Renal cortex interstitium (tissue), 11 donors: ENCODE results near the gene VWA3B. TPM values are rescaled to one million over a fixed set of nuclear protein-coding genes. Genes with fewer than 3 reads are reported as not detected.
"Not testable (repeated sequence)": the region's sequence is repeated elsewhere in the genome, so short reads cannot be mapped to it uniquely, and the experiment has no call there.

Source experiments
- DNase-seq, 11 donors: peaks; one replicate each; pipeline ENCODE4 v3.0.0-alpha.2; 2013; ENCODE audit warnings: low read depth in 9 of 11, low spot score in 4 of 11; ENCODE audit errors: extremely low read depth in 1 of 11
- polyA plus RNA-seq, 3 donors: library from polyadenylated mRNA; unstranded; fragments of 120-200 nt; gene quantifications; one replicate each; pipeline ENCODE4 v1.2.1, GENCODE V29; 2013; ENCODE audit not compliant: insufficient read length in 3 of 3

The VWA3B gene
- polyA plus RNA-seq, 3 donors, result 0.26 to 1.1 (median 0.47) TPM

- DNase-seq, result no peak
Measured at GRCh38 chr2:98084869-98085238, 2.1 kb upstream of the VWA3B start.

DNA sequence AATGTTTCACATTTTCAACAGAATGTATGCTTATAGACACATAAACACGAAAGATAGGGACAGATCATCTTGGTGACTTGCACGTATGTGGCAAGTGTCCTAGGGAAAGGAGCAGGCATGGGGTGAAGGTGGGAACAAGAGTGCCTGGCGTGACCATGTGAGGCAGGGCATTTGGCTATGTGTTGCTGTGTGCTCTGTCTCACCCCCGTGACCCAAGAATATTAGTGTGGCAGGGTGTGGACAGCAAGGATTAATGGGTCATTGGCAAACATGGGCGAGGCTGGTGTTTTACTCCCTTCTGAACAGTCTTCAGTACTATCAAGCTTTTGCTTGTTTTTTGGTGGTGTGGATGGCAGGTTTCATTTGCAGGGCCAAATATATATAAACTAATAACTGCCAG, 1.3 kb upstream of the VWA3B start:
- no peak for DNase-seq

GRCh38 chr2:98087447-98088020, 567 bp downstream of the VWA3B start:
- DNase-seq, result peak in 1 of 11 donors; percentile 4

- no peak for DNase-seq
Measured at GRCh38 chr2:98088261-98088660, 1.3 kb downstream of the VWA3B start.

DNA sequence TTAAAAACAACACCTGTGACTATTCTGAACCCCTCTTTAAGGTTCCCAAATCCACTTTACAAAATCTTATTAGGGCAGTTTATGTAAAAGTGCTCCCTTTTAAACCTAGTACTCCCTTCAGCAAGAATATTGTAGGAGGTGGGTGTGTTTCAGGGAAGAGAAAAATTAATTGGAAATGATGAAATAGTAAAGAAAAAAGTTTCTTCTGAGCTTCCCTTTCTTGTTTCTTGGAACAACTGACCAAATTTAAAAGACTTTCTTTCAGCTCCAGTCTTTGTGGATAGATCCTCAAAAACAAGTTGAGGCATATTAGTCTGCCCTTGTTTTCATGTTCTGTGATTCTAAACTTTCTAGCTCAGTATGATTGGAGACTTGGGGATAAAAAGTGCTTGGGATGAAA, 3.0 kb downstream of the VWA3B start:
- DNase-seq, result no peak

GRCh38 chr2:98090951-98091350, 4.0 kb downstream of the VWA3B start:
- DNase-seq, result no peak

DNA sequence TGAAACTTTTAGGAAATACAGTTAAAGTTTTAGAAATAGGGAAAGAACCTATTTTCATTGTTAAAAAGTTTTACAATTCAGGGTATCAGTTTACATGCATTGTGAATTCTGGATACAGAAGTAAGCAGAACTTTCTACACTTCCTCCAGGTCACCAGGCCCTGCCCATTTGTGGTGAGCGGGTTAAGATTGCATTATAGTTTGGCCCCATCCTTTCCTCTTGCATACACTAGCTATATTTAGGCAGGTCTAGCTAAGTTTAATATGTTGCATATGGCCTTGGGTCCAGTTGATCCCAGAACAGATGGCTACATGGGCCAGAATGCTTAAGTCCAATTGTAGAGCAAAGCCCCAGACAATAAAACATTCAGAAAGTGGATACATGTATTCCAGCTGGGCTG, 4.8 kb downstream of the VWA3B start:
- DNase-seq, result no peak

GRCh38 chr2:98093146-98093545, 6.2 kb downstream of the VWA3B start:
- DNase-seq, result no peak

DNA sequence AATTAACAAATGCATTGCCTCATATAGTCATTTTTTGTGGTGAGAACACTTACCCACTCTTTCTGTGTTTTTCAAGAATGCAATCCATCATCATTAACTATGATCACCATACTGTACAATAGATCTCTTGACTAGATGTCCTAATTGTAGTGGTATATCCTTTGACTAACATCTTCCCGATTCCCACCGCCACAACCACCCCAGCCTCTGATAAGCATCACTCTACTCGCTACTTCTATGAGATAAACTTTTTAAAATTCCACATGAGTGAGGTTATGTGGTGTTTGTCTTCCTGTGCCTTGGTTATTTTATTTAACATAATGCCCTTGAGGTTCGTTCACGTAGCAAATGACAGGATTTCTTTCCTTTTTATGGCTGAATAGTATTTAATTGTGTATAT, 6.6 kb downstream of the VWA3B start:
- DNase-seq, result no peak

GRCh38 chr2:98099939-98100743, 13.2 kb downstream of the VWA3B start:
- no peak for DNase-seq

DNA sequence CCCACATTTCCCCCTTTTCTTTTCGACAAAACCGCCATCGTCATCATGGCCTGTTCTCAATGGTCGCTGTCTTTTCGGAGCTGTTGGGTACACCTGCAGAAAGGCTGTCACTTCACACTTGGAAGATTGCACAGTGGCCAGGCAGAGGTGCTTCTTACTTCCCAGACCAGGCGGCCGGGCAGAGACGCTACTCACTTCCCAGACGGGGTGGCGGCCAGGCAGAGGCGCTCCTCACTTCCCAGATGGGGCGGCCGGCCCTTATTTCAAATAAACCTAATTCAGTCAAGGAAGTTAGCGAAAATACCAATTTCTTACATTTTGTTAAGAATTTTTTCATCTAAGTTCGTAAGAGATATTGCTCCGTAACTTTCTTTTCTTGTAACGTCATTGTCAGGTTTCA, 15.3 kb downstream of the VWA3B start:
- not testable (repeated sequence) for DNase-seq

DNA sequence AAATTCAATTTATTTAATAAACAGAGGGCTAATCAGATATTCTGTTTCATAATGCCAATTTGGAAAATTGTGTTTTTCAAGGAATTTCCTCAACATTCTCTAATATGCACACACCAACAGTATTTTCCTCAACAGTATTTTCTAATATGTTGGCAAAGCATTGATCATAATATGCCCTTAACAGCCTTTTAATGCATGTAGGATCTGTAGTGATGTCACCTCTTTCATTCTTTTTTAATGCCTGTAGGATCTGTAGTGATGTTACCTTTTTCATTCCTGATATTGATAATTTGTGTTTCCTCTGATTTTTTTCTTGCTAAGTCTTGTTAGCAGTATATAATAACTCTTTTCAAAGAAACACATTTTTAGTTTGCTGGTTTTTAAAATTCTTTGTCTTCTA, 15.9 kb downstream of the VWA3B start:
- DNase-seq, result no peak

- no peak for DNase-seq
Measured at GRCh38 chr2:98108110-98108509, 21.1 kb downstream of the VWA3B start.

- DNase-seq, result no peak
Measured at GRCh38 chr2:98110741-98111140, 23.8 kb downstream of the VWA3B start.

GRCh38 chr2:98114643-98115330, 27.8 kb downstream of the VWA3B start:
- no peak for DNase-seq

- no peak for DNase-seq
Measured at GRCh38 chr2:98118161-98118560, 31.2 kb downstream of the VWA3B start.

DNA sequence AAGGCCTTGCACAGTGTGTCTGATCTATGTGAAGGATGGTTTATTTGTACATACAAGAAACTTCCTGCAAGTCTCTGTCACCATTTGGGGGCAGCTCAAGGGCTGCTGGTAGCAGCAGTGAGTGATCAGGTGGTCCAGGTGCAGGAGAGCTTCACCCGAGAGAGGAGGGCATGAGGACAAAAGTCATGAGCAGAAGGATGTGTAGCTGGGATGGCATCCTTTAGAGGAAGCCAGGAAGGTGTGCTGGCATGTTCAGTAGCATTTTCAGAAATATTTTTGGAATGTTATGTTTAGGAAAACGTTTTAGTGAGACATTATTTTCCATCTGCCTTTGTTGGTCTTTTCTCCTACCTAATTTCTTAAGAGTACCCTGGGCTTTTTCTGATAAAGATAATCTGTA, 31.9 kb downstream of the VWA3B start:
- no peak for DNase-seq

DNA sequence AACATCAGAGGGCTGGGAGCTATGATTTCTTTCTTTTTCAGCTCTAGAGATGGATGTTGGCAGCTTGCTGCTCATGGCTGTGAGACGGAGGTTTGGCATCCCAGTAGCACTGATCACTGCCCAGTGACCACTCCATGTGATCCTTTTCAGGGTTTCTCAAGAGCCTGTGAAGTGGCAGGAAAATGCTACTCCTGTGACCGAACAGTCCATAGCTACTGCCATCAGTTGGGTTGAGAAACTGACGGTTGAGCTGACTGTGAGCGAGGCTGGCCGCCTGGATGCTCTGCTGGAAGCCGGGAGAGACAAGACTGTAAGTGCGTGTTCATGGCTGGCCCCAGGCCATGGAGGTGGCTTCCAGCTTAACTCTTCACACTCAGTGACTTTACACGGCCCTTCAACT, 34.2 kb downstream of the VWA3B start:
- no peak for DNase-seq

DNA sequence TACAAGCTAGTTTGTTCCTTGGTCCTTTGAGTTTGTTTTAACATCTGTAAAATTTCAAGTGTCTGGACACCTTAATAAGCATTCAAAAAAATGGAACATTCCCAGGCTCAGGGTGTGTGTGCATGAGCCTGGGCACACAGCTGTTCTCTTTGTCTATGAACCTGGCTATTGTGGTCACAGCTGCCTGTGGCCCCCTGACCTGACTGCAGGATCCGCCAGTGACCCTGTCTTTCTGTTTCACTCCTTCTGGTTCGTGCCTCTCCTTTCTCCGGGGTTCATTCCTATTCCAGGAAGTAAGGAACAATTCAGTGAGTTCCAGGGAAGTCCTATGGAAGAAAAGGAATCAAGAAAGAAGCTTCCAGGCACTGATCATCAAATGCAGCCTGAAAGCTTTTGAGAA, 35.6 kb downstream of the VWA3B start:
- DNase-seq, result no peak

DNA sequence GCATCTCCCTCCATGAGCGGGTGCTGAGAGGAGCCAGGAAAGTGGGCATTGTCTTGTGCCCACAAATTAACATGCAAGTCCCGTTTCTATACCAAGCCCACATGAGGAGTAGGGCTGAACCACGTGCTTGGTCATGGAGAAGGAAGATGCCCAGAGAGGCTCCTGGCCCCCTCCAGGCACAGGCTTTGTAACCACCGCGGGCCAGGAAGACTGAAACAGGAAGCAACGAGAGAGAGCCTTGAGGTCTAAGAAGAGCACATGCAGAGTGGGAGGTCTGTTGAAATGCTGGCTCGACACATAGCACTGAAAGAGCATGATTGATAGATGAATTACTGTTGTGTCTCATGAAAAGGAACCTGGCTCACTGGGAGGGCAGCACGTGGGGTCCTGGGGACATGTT, 36.3 kb downstream of the VWA3B start:
- no peak for DNase-seq
